Measurements from ENCODE around the gene COL19A1. TPM values are rescaled to one million over a fixed set of nuclear protein-coding genes. Genes with fewer than 3 reads are reported as not detected.
"Not testable (repeated sequence)": the region's sequence is repeated elsewhere in the genome, so short reads cannot be mapped to it uniquely, and the experiment has no call there.

The COL19A1 gene
- total RNA-seq, 1 donor = 1.3 TPM

GRCh38 chr6:69980624-69981023, 114.3 kb downstream of the COL19A1 start:
- TF ChIP-seq CTCF (IDR thresholded peaks at IDR 0.05; ENCODE audit: insufficient read depth, low read depth, low read length) = no peak
- H3K4me3 ChIP-seq (ENCODE audit: low read depth, low read length) = no peak overlapping the region
- no peak for DNase-seq (ENCODE audit: low read depth)

- TF ChIP-seq CTCF (IDR thresholded peaks at IDR 0.05; ENCODE audit: insufficient read depth, low read depth, low read length) = no peak
- DNase-seq (ENCODE audit: low read depth) = no peak
- H3K4me3 ChIP-seq (ENCODE audit: low read depth, low read length) = no peak overlapping the region
Measured at GRCh38 chr6:69984506-69984905, 118.2 kb downstream of the COL19A1 start.

GRCh38 chr6:69985180-69985579, 118.8 kb downstream of the COL19A1 start:
- TF ChIP-seq CTCF (IDR thresholded peaks at IDR 0.05; ENCODE audit: insufficient read depth, low read depth, low read length) = no peak
- no peak overlapping the region for H3K4me3 ChIP-seq (ENCODE audit: low read depth, low read length)
- DNase-seq (ENCODE audit: low read depth) = no peak

- TF ChIP-seq CTCF (IDR thresholded peaks at IDR 0.05; ENCODE audit: insufficient read depth, low read depth, low read length) = no peak
- DNase-seq (ENCODE audit: low read depth) = no peak
- H3K4me3 ChIP-seq (ENCODE audit: low read depth, low read length) = no peak overlapping the region
Measured at GRCh38 chr6:69987550-69987949, 121.2 kb downstream of the COL19A1 start.

GRCh38 chr6:69988458-69989126, 122.2 kb downstream of the COL19A1 start:
- no peak for TF ChIP-seq CTCF (IDR thresholded peaks at IDR 0.05; ENCODE audit: insufficient read depth, low read depth, low read length)
- H3K4me3 ChIP-seq (ENCODE audit: low read depth, low read length) = no peak overlapping the region
- no peak for DNase-seq (ENCODE audit: low read depth)

GRCh38 chr6:69994251-69994650, 127.9 kb downstream of the COL19A1 start:
- TF ChIP-seq CTCF (IDR thresholded peaks at IDR 0.05; ENCODE audit: insufficient read depth, low read depth, low read length) = no peak
- no peak for DNase-seq (ENCODE audit: low read depth)
- no peak overlapping the region for H3K4me3 ChIP-seq (ENCODE audit: low read depth, low read length)

GRCh38 chr6:70008189-70008588, 141.8 kb downstream of the COL19A1 start:
- no peak for TF ChIP-seq CTCF (IDR thresholded peaks at IDR 0.05; ENCODE audit: insufficient read depth, low read depth, low read length)
- H3K4me3 ChIP-seq (ENCODE audit: low read depth, low read length) = no peak overlapping the region
- no peak for DNase-seq (ENCODE audit: low read depth)

- not testable (repeated sequence) for H3K4me3 ChIP-seq (ENCODE audit: low read depth, low read length); DNase-seq (ENCODE audit: low read depth)
Measured at GRCh38 chr6:70010339-70010738, 144.0 kb downstream of the COL19A1 start.

GRCh38 chr6:70023201-70023600, 156.8 kb downstream of the COL19A1 start:
- H3K4me3 ChIP-seq (ENCODE audit: low read depth, low read length); DNase-seq (ENCODE audit: low read depth): not testable (repeated sequence)

All from fibroblast of villous mesenchyme (primary cell).